SK-MEL-5 (cell line): ENCODE results near the gene VPS11. TPM values are rescaled to one million over a fixed set of nuclear protein-coding genes. Genes with fewer than 3 reads are reported as not detected.
"Not testable (repeated sequence)": the region's sequence is repeated elsewhere in the genome, so short reads cannot be mapped to it uniquely, and the experiment has no call there.

Source experiments
- DNase-seq: peaks from one replicate; pipeline ENCODE4 v3.0.0-alpha.2; 2016; ENCODE audit warnings: low read depth, low spot score
- in situ Hi-C: cut with HindIII; loops from 2 replicates; pipeline ENCODE4 v1.10.0; 2016; ENCODE audit warnings: low sequenced_read_pairs, high pct_unique_total_duplicates, low pct_unique_long_range_greater_than_20kb
- total RNA-seq: library from RNA; depleted of rRNA; stranded (reverse); fragments of >200 nt; shearing (Covaris generic); gene quantifications from 2 replicates; pipeline ENCODE4 v1.2.3, GENCODE V29; 2014

The VPS11 gene
- total RNA-seq, 1 experiment from 2014 or later, result 43.7 TPM

- no peak for DNase-seq
- in situ Hi-C loops, result no loop called here
These were observed 11.1 kb upstream of the VPS11 start for GRCh38 chr11:119056421-119056999.

GRCh38 chr11:119057000-119057769 is 10.4 kb upstream of the VPS11 start, which contains the start of gene HYOU1:
Gene HYOU1 (minus strand): TSS chr11:119057205. CDS start chr11:119056160, 1,045 bp downstream.
- DNase-seq, result peak; percentile 92
- in situ Hi-C loops, result no loop called here

GRCh38 chr11:119059128-119059527 is 8.5 kb upstream of the VPS11 start:
- in situ Hi-C loops, DNase-seq: not testable (repeated sequence)

GRCh38 chr11:119061256-119061655 is 6.4 kb upstream of the VPS11 start:
- in situ Hi-C loops, result no loop called here
- DNase-seq, result no peak

GRCh38 chr11:119062779-119063178 is 4.8 kb upstream of the VPS11 start:
- no peak for DNase-seq
- in situ Hi-C loops, result no loop called here

- peak; percentile 61 for DNase-seq
- in situ Hi-C loops, result no loop called here
These were observed 2.2 kb upstream of the VPS11 start for GRCh38 chr11:119065369-119065768.

GRCh38 chr11:119077839-119078238 is 10.2 kb downstream of the VPS11 start:
- DNase-seq, result no peak
- in situ Hi-C loops, result no loop called here

GRCh38 chr11:119078675-119079420 is 11.2 kb downstream of the VPS11 start:
- in situ Hi-C loops, result no loop called here
- no peak for DNase-seq

- peak; percentile 33 for DNase-seq
- in situ Hi-C loops, result no loop called here
These were observed 14.2 kb downstream of the VPS11 start for GRCh38 chr11:119081682-119082260.

GRCh38 chr11:119084663-119085436 is 17.2 kb downstream of the VPS11 start, which contains the start of gene HMBS:
Gene HMBS (plus strand): TSS chr11:119084881. CDS start chr11:119085034, 153 bp downstream.
- peak; percentile 90 for DNase-seq
- in situ Hi-C loops, result no loop called here

GRCh38 chr11:119085437-119085847 is 17.8 kb downstream of the VPS11 start:
- in situ Hi-C loops, result no loop called here

GRCh38 chr11:119087123-119087522 is 19.5 kb downstream of the VPS11 start:
- no peak for DNase-seq
- in situ Hi-C loops, result no loop called here

More at GRCh38 chr11:119085437-119085847, 17.8 kb downstream of the VPS11 start:
- no peak for DNase-seq

GRCh38 chr11:119087747-119088241 is 20.2 kb downstream of the VPS11 start:
- in situ Hi-C loops, result no loop called here
- no peak for DNase-seq

- in situ Hi-C loops, result no loop called here
- no peak for DNase-seq
These were observed 20.8 kb downstream of the VPS11 start for GRCh38 chr11:119088406-119088805.

GRCh38 chr11:119089319-119089718 is 21.7 kb downstream of the VPS11 start:
- no peak for DNase-seq
- in situ Hi-C loops, result no loop called here

- in situ Hi-C loops, result no loop called here
- DNase-seq, result no peak
These were observed 23.6 kb downstream of the VPS11 start for GRCh38 chr11:119091178-119091577.
